Esophagus squamous epithelium (tissue), 4 donors: ENCODE results near the gene KCNH6.

Experiments used
- CTCF ChIP-seq, 6 experiments: fragments of 450-650 bp in 4 of 6; fragments of 200-600 bp in 2 of 6; sonication (generic) in 2 of 6; IDR thresholded peaks; one replicate each; pipeline ENCODE4 v1.5.1; 2016 to 2019; ENCODE audit warnings: antibody characterized with exemption in 6 of 6, mild to moderate bottlenecking in 4 of 6, moderate library complexity in 4 of 6
- POLR2A ChIP-seq, 4 donors: fragments of 450-650 bp; IDR thresholded peaks; one replicate each; pipeline ENCODE4 v1.6.1; 2017; ENCODE audit warnings: antibody characterized with exemption in 4 of 4, mild to moderate bottlenecking in 4 of 4, moderate library complexity in 3 of 4

GRCh38 chr17:63537001-63537400 is 13.8 kb downstream of the KCNH6 start:
- TF ChIP-seq CTCF (IDR thresholded peaks at IDR 0.05) (no peak), POLR2A (IDR thresholded peaks at IDR 0.05) (no peak)
